Activated CD4-positive, alpha-beta T cell treated with anti-CD3 and anti-CD28 coated beads for 36 hours (primary cell): ENCODE data around the gene SPHK2. TPM values are rescaled to one million over a fixed set of nuclear protein-coding genes. Genes with fewer than 3 reads are reported as not detected.
"Not testable (repeated sequence)": the region's sequence is repeated elsewhere in the genome, so short reads cannot be mapped to it uniquely, and the experiment has no call there.

ENCODE experiments used
- ATAC-seq: fragments of 200-7000 bp; cut with Tn5 transposase; one replicate; pipeline ENCODE4 v1.10.0; 2021; ENCODE audit warnings: mild to moderate bottlenecking, moderate library complexity
- CTCF ChIA-PET: fragments of 350-600 bp; sonication (Branson Sonifier 250); formaldehyde crosslinking; loops from one replicate; lab custom pipeline; 2021; ENCODE audit warnings: antibody characterized with exemption; lab: Charles Lee
- POLR2A ChIA-PET: fragments of 350-600 bp; sonication (Branson Sonifier 250); formaldehyde crosslinking; loops from one replicate; lab custom pipeline; 2021; ENCODE audit warnings: antibody characterized with exemption, inconsistent platforms; lab: Charles Lee
- DNase-seq: peaks from one replicate; pipeline ENCODE4 v3.0.0-alpha.2; 2020
- H3K27ac Mint-ChIP-seq: one replicate; pipeline ENCODE4 v1.8.0; 2021; ENCODE audit warnings: mixed read lengths
- H3K27me3 Mint-ChIP-seq: one replicate; pipeline ENCODE4 v1.8.0; 2021; ENCODE audit warnings: mixed read lengths
- H3K36me3 Mint-ChIP-seq: one replicate; pipeline ENCODE4 v1.8.0; 2021; ENCODE audit warnings: low read depth, mixed read lengths
- H3K4me1 Mint-ChIP-seq: one replicate; pipeline ENCODE4 v1.8.0; 2021; ENCODE audit warnings: mixed read lengths
- H3K4me3 Mint-ChIP-seq: one replicate; pipeline ENCODE4 v1.8.0; 2021; ENCODE audit warnings: mild to moderate bottlenecking, moderate library complexity, mixed read lengths
- H3K9me3 Mint-ChIP-seq: one replicate; pipeline ENCODE4 v1.8.0; 2021; ENCODE audit warnings: low read depth, mixed read lengths
- intact Hi-C, 2 experiments: fragments of 100-400 bp; cut with DNase I in 1 of 2; cut with micrococcal nuclease in 1 of 2; formaldehyde crosslinking; loops; one replicate each; pipeline versions ENCODE4 v1.14.2 to v1.15.1; 2022 to 2024; cut with DNase I, micrococcal nuclease
- total RNA-seq, 2 experiments: library from RNA; stranded (reverse); gene quantifications; one replicate each; pipeline ENCODE4 v1.2.3, GENCODE V29; 2021

The SPHK2 gene
- total RNA-seq, 2 experiments from 2014 or later = 27.0 TPM

DNA sequence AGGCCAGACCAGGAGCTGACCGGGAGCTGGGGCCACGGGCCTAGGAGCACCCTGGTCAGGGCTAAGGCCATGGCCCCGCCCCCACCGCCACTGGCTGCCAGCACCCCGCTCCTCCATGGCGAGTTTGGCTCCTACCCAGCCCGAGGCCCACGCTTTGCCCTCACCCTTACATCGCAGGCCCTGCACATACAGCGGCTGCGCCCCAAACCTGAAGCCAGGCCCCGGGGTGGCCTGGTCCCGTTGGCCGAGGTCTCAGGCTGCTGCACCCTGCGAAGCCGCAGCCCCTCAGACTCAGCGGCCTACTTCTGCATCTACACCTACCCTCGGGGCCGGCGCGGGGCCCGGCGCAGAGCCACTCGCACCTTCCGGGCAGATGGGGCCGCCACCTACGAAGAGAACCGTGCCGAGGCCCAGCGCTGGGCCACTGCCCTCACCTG, 6.6 kb downstream of the SPHK2 start:
- H3K9me3 Mint-ChIP-seq = no peaks in the 10 kb centered on the region
- DNase-seq (no peak), ATAC-seq (no peak)
- no peak overlapping the region for H3K4me3 Mint-ChIP-seq
- ChIA-PET CTCF (interaction anchor here (0.6 kb wide), 1 partner anchor 198 kb away, joined by 5 read pairs; no protein-coding TSS in a partner anchor), POLR2A (no interaction called here)
- H3K27ac Mint-ChIP-seq = no peak overlapping the region
- H3K36me3 Mint-ChIP-seq = peaks cover 38% of the 10 kb centered on the region
- intact Hi-C loops = no loop called here
- H3K4me1 Mint-ChIP-seq = peaks cover 39% of the 10 kb centered on the region
- H3K27me3 Mint-ChIP-seq = no peaks in the 10 kb centered on the region

DNA sequence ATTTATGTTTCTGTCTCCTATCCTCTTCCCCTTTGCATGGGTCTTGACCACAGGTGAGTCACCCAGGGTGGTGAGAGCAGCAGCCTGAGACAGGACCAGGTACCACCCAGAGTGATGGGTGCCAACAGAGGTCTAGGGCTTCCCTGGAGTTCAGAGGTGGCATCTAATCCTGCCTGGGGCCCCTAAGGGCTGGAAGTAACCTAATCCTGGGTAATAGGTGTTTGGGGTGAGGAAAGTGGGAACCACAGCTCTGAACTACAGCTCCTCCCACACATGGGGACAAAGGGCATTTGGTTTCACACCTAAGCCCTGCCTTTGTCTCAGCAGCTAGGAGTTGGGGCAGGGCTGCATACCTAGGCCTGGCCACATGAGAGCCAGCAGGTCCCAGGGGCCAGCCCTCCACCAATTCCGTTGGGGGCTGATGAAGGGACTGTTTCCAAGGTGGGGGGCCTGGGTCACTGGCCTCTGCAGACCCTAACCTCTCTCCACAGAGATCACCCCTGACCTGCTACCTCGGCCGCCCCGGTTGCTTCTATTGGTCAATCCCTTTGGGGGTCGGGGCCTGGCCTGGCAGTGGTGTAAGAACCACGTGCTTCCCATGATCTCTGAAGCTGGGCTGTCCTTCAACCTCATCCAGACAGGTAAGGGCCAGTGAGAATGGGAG, 8.0 kb downstream of the SPHK2 start:
- Mint-ChIP-seq H3K4me1 (peaks cover 34% of the 10 kb centered on the region), H3K4me3 (no peak overlapping the region), H3K27ac (no peak overlapping the region), H3K36me3 (peaks cover 30% of the 10 kb centered on the region), H3K27me3 (no peaks in the 10 kb centered on the region), H3K9me3 (no peaks in the 10 kb centered on the region)
- ATAC-seq (no peak), DNase-seq (peak; percentile 56)
- POLR2A ChIA-PET = interaction anchor here (1.2 to 3.0 kb wide), 2 partner anchors 8 to 10 kb away, joined by 3 to 7 read pairs; partner anchors contain the start of genes RPL18 and SPHK2
- intact Hi-C loops = no loop called here
- CTCF ChIA-PET = no interaction called here

DNA sequence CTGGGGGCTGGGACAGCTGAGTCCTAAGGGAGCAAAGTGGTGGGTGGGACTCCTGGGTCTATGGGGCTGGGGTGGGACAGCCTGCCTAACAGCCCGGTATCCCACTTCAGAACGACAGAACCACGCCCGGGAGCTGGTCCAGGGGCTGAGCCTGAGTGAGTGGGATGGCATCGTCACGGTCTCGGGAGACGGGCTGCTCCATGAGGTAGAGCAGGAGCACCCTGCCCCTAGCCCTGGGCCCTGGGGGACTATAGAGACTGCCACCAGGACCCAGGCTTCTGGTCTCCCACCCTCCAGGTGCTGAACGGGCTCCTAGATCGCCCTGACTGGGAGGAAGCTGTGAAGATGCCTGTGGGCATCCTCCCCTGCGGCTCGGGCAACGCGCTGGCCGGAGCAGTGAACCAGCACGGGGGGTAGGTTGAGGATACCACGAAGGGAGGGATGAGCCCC, 8.6 kb downstream of the SPHK2 start:
- no peaks in the 10 kb centered on the region for H3K9me3 Mint-ChIP-seq
- H3K27ac Mint-ChIP-seq = no peak overlapping the region
- no peak for ATAC-seq
- ChIA-PET CTCF (no interaction called here), POLR2A (interaction anchor here (0.6 to 3.0 kb wide), 3 partner anchors 9 to 806 kb away, joined by 3 to 7 read pairs (median 4); partner anchors contain the start of genes RPL18 and SPHK2)
- no peak for DNase-seq
- intact Hi-C loops = no loop called here
- H3K4me3 Mint-ChIP-seq = no peak overlapping the region
- H3K4me1 Mint-ChIP-seq = peaks cover 37% of the 10 kb centered on the region
- H3K27me3 Mint-ChIP-seq = no peaks in the 10 kb centered on the region
- peaks cover 27% of the 10 kb centered on the region for H3K36me3 Mint-ChIP-seq

DNA sequence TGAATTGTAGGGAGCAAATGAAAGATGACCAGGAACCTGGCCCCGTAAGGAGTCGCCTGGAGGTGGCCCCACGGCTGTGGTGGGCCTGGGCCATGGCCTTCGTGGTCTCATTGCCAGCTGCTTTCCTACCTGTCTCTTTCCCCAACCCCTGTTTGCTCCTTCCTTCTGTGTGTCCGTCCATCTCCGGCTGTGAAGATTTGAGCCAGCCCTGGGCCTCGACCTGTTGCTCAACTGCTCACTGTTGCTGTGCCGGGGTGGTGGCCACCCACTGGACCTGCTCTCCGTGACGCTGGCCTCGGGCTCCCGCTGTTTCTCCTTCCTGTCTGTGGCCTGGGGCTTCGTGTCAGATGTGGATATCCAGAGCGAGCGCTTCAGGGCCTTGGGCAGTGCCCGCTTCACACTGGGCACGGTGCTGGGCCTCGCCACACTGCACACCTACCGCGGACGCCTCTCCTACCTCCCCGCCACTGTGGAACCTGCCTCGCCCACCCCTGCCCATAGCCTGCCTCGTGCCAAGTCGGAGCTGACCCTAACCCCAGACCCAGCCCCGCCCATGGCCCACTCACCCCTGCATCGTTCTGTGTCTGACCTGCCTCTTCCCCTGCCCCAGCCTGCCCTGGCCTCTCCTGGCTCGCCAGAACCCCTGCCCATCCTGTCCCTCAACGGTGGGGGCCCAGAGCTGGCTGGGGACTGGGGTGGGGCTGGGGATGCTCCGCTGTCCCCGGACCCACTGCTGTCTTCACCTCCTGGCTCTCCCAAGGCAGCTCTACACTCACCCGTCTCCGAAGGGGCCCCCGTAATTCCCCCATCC, 9.4 kb downstream of the SPHK2 start:
- POLR2A ChIA-PET = interaction anchor here (0.6 to 3.0 kb wide), 3 partner anchors 10 to 806 kb away, joined by 3 to 7 read pairs (median 4); partner anchors contain the start of genes RPL18 and SPHK2
- peaks cover 38% of the 10 kb centered on the region for H3K4me1 Mint-ChIP-seq
- no peak for DNase-seq
- no peaks in the 10 kb centered on the region for H3K27me3 Mint-ChIP-seq
- H3K9me3 Mint-ChIP-seq = no peaks in the 10 kb centered on the region
- ATAC-seq = no peak
- no peak overlapping the region for H3K4me3 Mint-ChIP-seq
- intact Hi-C loops = no loop called here
- CTCF ChIA-PET = no interaction called here
- no peak overlapping the region for H3K27ac Mint-ChIP-seq
- H3K36me3 Mint-ChIP-seq = peaks cover 22% of the 10 kb centered on the region

DNA sequence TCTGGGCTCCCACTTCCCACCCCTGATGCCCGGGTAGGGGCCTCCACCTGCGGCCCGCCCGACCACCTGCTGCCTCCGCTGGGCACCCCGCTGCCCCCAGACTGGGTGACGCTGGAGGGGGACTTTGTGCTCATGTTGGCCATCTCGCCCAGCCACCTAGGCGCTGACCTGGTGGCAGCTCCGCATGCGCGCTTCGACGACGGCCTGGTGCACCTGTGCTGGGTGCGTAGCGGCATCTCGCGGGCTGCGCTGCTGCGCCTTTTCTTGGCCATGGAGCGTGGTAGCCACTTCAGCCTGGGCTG, 9.9 kb downstream of the SPHK2 start:
- POLR2A ChIA-PET = interaction anchor here (1.0 to 3.0 kb wide), 2 partner anchors 10 to 13 kb away, joined by 3 to 7 read pairs; partner anchors contain the start of genes RPL18 and SPHK2
- Mint-ChIP-seq H3K4me3 (no peak overlapping the region), H3K27ac (no peak overlapping the region), H3K4me1 (peaks cover 39% of the 10 kb centered on the region), H3K36me3 (peaks cover 19% of the 10 kb centered on the region), H3K27me3 (no peaks in the 10 kb centered on the region), H3K9me3 (no peaks in the 10 kb centered on the region)
- ATAC-seq (no peak), DNase-seq (no peak)
- CTCF ChIA-PET = no interaction called here
- intact Hi-C loops = no loop called here

DNA sequence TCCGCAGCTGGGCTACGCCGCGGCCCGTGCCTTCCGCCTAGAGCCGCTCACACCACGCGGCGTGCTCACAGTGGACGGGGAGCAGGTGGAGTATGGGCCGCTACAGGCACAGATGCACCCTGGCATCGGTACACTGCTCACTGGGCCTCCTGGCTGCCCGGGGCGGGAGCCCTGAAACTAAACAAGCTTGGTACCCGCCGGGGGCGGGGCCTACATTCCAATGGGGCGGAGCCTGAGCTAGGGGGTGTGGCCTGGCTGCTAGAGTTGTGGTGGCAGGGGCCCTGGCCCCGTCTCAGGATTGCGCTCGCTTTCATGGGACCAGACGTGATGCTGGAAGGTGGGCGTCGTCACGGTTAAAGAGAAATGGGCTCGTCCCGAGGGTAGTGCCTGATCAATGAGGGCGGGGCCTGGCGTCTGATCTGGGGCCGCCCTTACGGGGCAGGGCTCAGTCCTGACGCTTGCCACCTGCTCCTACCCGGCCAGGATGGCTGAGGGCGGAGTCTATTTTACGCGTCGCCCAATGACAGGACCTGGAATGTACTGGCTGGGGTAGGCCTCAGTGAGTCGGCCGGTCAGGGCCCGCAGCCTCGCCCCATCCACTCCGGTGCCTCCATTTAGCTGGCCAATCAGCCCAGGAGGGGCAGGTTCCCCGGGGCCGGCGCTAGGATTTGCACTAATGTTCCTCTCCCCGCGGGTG, 10.4 kb downstream of the SPHK2 start:
- H3K9me3 Mint-ChIP-seq = no peaks in the 10 kb centered on the region
- H3K27me3 Mint-ChIP-seq = no peaks in the 10 kb centered on the region
- intact Hi-C loops = loop anchor here (10.0 kb wide), 3 partner anchors 335 to 1515 kb away; partner anchors contain the start of genes FTL (in 1 of the 2), NOSIP (in 1 of the 2), PRRG2 (in 1 of the 2) and ZC3H4 (in 1 of the 2)
- ChIA-PET CTCF (interaction anchor here (1.2 kb wide), 1 partner anchor 158 kb away, joined by 3 read pairs; no protein-coding TSS in a partner anchor), POLR2A (interaction anchor here (1.0 to 3.0 kb wide), 2 partner anchors 11 to 14 kb away, joined by 3 to 7 read pairs; partner anchors contain the start of genes RPL18 and SPHK2)
- H3K4me1 Mint-ChIP-seq = peaks cover 37% of the 10 kb centered on the region
- no peak overlapping the region for H3K4me3 Mint-ChIP-seq
- ATAC-seq (no peak), DNase-seq (peak; percentile 61)
- peaks cover 18% of the 10 kb centered on the region for H3K36me3 Mint-ChIP-seq
- no peak overlapping the region for H3K27ac Mint-ChIP-seq

DNA sequence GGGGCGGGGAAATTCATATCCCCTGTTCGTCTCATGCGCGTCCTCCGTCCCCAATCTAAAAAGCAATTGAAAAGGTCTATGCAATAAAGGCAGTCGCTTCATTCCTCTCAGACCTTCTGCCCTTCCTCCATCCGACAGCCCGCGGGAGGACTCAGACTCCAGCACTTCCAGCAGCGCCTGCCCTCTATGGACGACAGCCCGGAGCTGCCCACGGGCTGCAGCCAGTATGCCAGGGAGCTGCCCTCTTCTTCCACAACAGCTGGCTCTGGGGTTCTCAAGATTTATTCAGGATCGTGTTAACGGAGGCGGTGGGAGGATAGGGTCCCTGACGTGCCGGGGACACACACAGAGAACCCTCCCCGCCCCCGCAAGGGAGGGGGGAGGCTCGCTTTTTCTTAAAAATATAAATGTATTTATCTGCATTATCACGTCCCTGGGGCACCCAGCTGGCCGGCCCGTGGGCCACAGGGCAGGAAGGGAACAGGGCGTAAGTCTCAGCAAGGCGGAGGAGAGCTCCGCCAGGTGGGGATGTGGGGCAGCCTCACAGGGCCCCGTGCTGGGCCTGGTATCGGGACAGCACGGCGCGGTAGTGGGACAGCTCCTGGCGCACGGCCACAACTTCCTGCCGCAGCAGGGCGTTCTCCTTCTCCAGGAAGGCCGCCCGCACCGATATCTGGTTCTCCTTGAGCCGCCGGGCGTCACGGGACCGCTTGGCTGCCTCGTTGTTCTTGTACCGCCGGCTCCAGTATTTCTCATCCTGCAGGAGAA, 11.2 kb downstream of the SPHK2 start:
- Mint-ChIP-seq H3K27me3 (no peaks in the 10 kb centered on the region), H3K27ac (no peak overlapping the region), H3K36me3 (peaks cover 13% of the 10 kb centered on the region), H3K9me3 (no peaks in the 10 kb centered on the region), H3K4me1 (peaks cover 36% of the 10 kb centered on the region), H3K4me3 (no peak overlapping the region)
- intact Hi-C loops = loop anchor here (10.0 kb wide), 3 partner anchors 334 to 1516 kb away; partner anchors contain the start of genes FTL (in 1 of the 2), NOSIP (in 1 of the 2), PRRG2 (in 1 of the 2) and ZC3H4 (in 1 of the 2)
- no peak for ATAC-seq
- peak; percentile 22 for DNase-seq
- CTCF ChIA-PET = interaction anchor here (1.2 kb wide), 1 partner anchor 157 kb away, joined by 3 read pairs; no protein-coding TSS in a partner anchor
- POLR2A ChIA-PET = interaction anchor here (0.6 to 1.7 kb wide), 4 partner anchors 9 to 116 kb away, joined by 3 to 10 read pairs (median 6); no protein-coding TSS in a partner anchor

DNA sequence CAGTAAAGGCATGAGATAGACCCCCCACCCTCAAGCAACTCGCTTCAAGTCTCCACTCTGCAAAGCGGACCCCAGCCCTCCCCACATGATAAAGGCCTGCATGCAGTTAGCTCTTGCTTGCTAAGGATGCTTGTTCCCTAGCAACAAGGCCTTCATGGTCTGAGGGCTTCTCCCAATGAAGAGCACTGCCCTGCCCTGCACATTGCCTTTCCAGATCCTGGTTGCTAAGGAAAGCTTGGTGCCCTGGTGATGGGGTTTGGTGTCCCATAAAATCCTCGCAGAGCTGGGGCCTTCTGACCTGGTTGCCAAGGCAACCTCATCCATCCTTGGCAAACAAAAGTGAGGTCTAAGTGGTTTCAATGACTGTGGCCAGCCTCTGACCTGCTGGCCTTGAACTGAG, 11.9 kb downstream of the SPHK2 start:
- Mint-ChIP-seq H3K4me1 (peaks cover 39% of the 10 kb centered on the region), H3K9me3 (no peaks in the 10 kb centered on the region), H3K27me3 (no peaks in the 10 kb centered on the region), H3K4me3 (no peak overlapping the region), H3K27ac (no peak overlapping the region), H3K36me3 (peaks cover 13% of the 10 kb centered on the region)
- DNase-seq = peak; percentile 11
- ChIA-PET CTCF (interaction anchor here (0.6 to 1.2 kb wide), 3 partner anchors 83 to 308 kb away, joined by 3 to 5 read pairs (median 4); no protein-coding TSS in a partner anchor), POLR2A (interaction anchor here (1.3 to 1.7 kb wide), 2 partner anchors 9 to 17 kb away, joined by 4 to 9 read pairs; no protein-coding TSS in a partner anchor)
- no peak for ATAC-seq
- intact Hi-C loops = loop anchor here (10.0 kb wide), 3 partner anchors 334 to 1516 kb away; partner anchors contain the start of genes FTL (in 1 of the 2), NOSIP (in 1 of the 2), PRRG2 (in 1 of the 2) and ZC3H4 (in 1 of the 2)

DNA sequence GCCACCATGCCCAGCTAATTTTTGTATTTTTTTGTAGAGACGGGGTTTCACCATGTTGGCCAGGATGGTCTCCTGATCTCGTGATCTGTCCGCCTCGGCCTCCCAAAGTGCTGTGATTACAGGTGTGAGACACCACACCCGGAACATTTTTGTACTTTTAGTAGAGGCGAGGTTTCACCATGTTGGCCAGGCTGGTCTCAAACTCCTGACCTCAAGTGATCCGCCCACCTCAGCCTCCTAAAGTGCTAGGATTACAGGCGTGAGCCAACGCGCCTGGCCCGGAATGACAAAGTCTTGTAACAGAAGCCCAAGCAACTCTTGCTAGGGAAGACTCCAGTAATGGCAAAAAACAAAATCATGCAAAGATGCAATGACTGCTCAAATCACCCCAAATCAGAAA, 13.0 kb downstream of the SPHK2 start:
- H3K27ac Mint-ChIP-seq = peak overlapping the region; percentile 94
- DNase-seq, H3K4me3 Mint-ChIP-seq, ATAC-seq, H3K27me3 Mint-ChIP-seq, H3K9me3 Mint-ChIP-seq: not testable (repeated sequence)
- intact Hi-C loops = loop anchor here (10.0 kb wide), 3 partner anchors 333 to 1517 kb away; partner anchors contain the start of genes FTL (in 1 of the 2), NOSIP (in 1 of the 2), PRRG2 (in 1 of the 2) and ZC3H4 (in 1 of the 2)
- CTCF ChIA-PET = interaction anchor here (0.6 to 1.0 kb wide), 2 partner anchors 48 to 82 kb away, joined by 4 to 5 read pairs; no protein-coding TSS in a partner anchor
- POLR2A ChIA-PET = interaction anchor here (1.0 kb wide), 1 partner anchor 10 kb away, joined by 3 read pairs; no protein-coding TSS in a partner anchor
- peaks cover 39% of the 10 kb centered on the region for H3K4me1 Mint-ChIP-seq
- H3K36me3 Mint-ChIP-seq = peaks cover 13% of the 10 kb centered on the region
